GM12865 (cell line): ENCODE data around the gene ZNF521.

Source experiments
- DNase-seq: peaks from one replicate; pipeline ENCODE4 v3.0.0; 2010; ENCODE audit warnings: low read depth
- H3K4me3 ChIP-seq: 2 replicates; pipeline ENCODE4 v1.5.1; 2011; ENCODE audit warnings: mild to moderate bottlenecking, low read depth, low read length, control low read depth
- CTCF ChIP-seq: IDR thresholded peaks from 2 replicates; pipeline ENCODE4 v1.5.1; 2011; ENCODE audit warnings: low read length, control low read depth, low read depth, inconsistent platforms; ENCODE audit not compliant: insufficient read depth; ENCODE audit errors: missing control alignments

The ZNF521 gene

GRCh38 chr18:25349131-25349925, 2.6 kb downstream of the ZNF521 start:
- TF ChIP-seq CTCF, result no peak
- DNase-seq, result no peak
- H3K4me3 ChIP-seq, result no peak overlapping the region

- H3K4me3 ChIP-seq, result no peak overlapping the region
- no peak for TF ChIP-seq CTCF
- DNase-seq, result no peak
Measured at GRCh38 chr18:25348386-25349130, 3.4 kb downstream of the ZNF521 start.

GRCh38 chr18:25346561-25346960, 5.4 kb downstream of the ZNF521 start:
- DNase-seq, result no peak
- TF ChIP-seq CTCF, result no peak
- H3K4me3 ChIP-seq, result no peak overlapping the region

- no peak for DNase-seq
- H3K4me3 ChIP-seq, result no peak overlapping the region
- no peak for TF ChIP-seq CTCF
Measured at GRCh38 chr18:25345081-25345866, 6.7 kb downstream of the ZNF521 start.

GRCh38 chr18:25341831-25342230, 10.1 kb downstream of the ZNF521 start:
- no peak overlapping the region for H3K4me3 ChIP-seq
- no peak for DNase-seq
- TF ChIP-seq CTCF, result no peak

- no peak for TF ChIP-seq CTCF
Measured at GRCh38 chr18:25340762-25341161, 11.2 kb downstream of the ZNF521 start.

More at GRCh38 chr18:25340762-25341161, 11.2 kb downstream of the ZNF521 start:
- H3K4me3 ChIP-seq, result no peak overlapping the region
- no peak for DNase-seq
